Caco-2 (cell line): ENCODE results near the gene HOTAIR. TPM values are rescaled to one million over a fixed set of nuclear protein-coding genes. Genes with fewer than 3 reads are reported as not detected.

Source experiments
- BruUV-seq: library from RNA; stranded (reverse); fragments of 400-500 nt; replicated peaks from 2 replicates; lab custom pipeline; 2021; lab: Mats Ljungman, UMichigan
- CTCF ChIA-PET: fragments of 300-600 bp; sonication (Branson Sonifier 250); formaldehyde crosslinking; loops from one replicate; lab custom pipeline; 2022; ENCODE audit warnings: antibody characterized with exemption; lab: Charles Lee
- POLR2A ChIA-PET: fragments of 300-600 bp; sonication (Branson Sonifier 250); formaldehyde crosslinking; loops from one replicate; lab custom pipeline; 2022; ENCODE audit warnings: antibody characterized with exemption; lab: Charles Lee
- DNase-seq, 2 experiments: peaks; one replicate each; pipeline versions ENCODE4 v3.0.0 to v3.0.0-alpha.2; 2020 to 2022
- H3K27me3 ChIP-seq: replicated peaks from 2 replicates; pipeline ENCODE4 v1.6.0; 2011; ENCODE audit warnings: low read length; ENCODE audit not compliant: control insufficient read depth, insufficient read depth
- H3K36me3 ChIP-seq: 2 replicates; pipeline ENCODE4 v1.5.1; 2011; ENCODE audit warnings: low read length; ENCODE audit not compliant: control insufficient read depth, insufficient read depth
- H3K4me1 ChIP-seq: fragments of 250-450 bp; sonication (Bioruptor Pico); 2 replicates; pipeline ENCODE4 v1.5.1; 2020; ENCODE audit warnings: mild to moderate bottlenecking
- H3K4me3 ChIP-seq: 2 replicates; pipeline ENCODE4 v1.5.1; 2011; ENCODE audit warnings: low read depth, mild to moderate bottlenecking, control low read depth, low read length
- H3K9me3 ChIP-seq: fragments of 250-450 bp; sonication (Bioruptor Pico); 2 replicates; pipeline ENCODE4 v1.5.1; 2020; ENCODE audit warnings: mild to moderate bottlenecking, moderate library complexity
- H3K27ac Mint-ChIP-seq: one replicate; pipeline ENCODE4 v1.8.0; 2022; ENCODE audit warnings: mixed read lengths; ENCODE audit not compliant: unreplicated experiment
- H3K27me3 Mint-ChIP-seq: one replicate; pipeline ENCODE4 v1.8.0; 2022; ENCODE audit warnings: mixed read lengths; ENCODE audit not compliant: insufficient read depth, unreplicated experiment
- H3K36me3 Mint-ChIP-seq: one replicate; pipeline ENCODE4 v1.8.0; 2022; ENCODE audit warnings: mild to moderate bottlenecking, mixed read lengths; ENCODE audit not compliant: insufficient read depth, unreplicated experiment
- H3K4me1 Mint-ChIP-seq: one replicate; pipeline ENCODE4 v1.8.0; 2022; ENCODE audit warnings: low read depth, mixed read lengths; ENCODE audit not compliant: unreplicated experiment
- H3K4me3 Mint-ChIP-seq: one replicate; pipeline ENCODE4 v1.8.0; 2022; ENCODE audit warnings: mild to moderate bottlenecking, moderate library complexity, mixed read lengths; ENCODE audit not compliant: unreplicated experiment
- H3K9me3 Mint-ChIP-seq: one replicate; pipeline ENCODE4 v1.8.0; 2022; ENCODE audit warnings: mixed read lengths; ENCODE audit not compliant: unreplicated experiment
- CTCF ChIP-seq, 2 experiments: fragments of 200-600 bp in 1 of 2; IDR thresholded peaks; 1 replicate in 1 of 2; 2 replicates in 1 of 2; pipeline versions ENCODE4 v1.5.1 to v1.8.0; 2011 to 2022; ENCODE audit warnings: antibody characterized with exemption in 1 of 2, control low read depth in 1 of 2, inconsistent platforms in 1 of 2, low read depth in 1 of 2, low read length in 1 of 2, mild to moderate bottlenecking in 1 of 2, moderate library complexity in 1 of 2; ENCODE audit not compliant: insufficient read depth in 1 of 2, severe bottlenecking in 1 of 2, unreplicated experiment in 1 of 2
- intact Hi-C: fragments of 100-400 bp; cut with micrococcal nuclease; formaldehyde crosslinking; loops from one replicate; pipeline ENCODE4 v1.10.0; 2022; ENCODE audit not compliant: unreplicated experiment
- total RNA-seq: library from RNA; stranded (reverse); gene quantifications from 2 replicates; pipeline ENCODE4 v1.2.3, GENCODE V29; 2022

HOTAIR gene
- total RNA-seq, 1 experiment from 2014 or later = 1.9 TPM

GRCh38 chr12:53967421-53967925 is 7.3 kb downstream of the HOTAIR start:
- CTCF ChIA-PET = interaction anchor here (1.0 kb wide), 1 partner anchor 163 kb away, joined by 3 read pairs; no protein-coding TSS in a partner anchor
- H3K27me3 ChIP-seq = no peaks in the 10 kb centered on the region

GRCh38 chr12:53966385-53967133 is 8.2 kb downstream of the HOTAIR start:
- Mint-ChIP-seq H3K4me1 (peaks cover 23% of the 10 kb centered on the region), H3K27ac (no peak overlapping the region), H3K27me3 (no peaks in the 10 kb centered on the region), H3K9me3 (no peaks in the 10 kb centered on the region), H3K4me3 (no peak overlapping the region), H3K36me3 (no peaks in the 10 kb centered on the region)
- CTCF ChIA-PET = no interaction called here
- DNase-seq = no peak
- Histone ChIP-seq H3K27me3 (no peaks in the 10 kb centered on the region), H3K4me1 (0 out of 2 replicates have a peak, but pooled peaks cover 5% of the 10 kb centered on the region), H3K4me3 (no peak overlapping the region), H3K36me3 (no peaks in the 10 kb centered on the region), H3K9me3 (no peaks in the 10 kb centered on the region)
- TF ChIP-seq CTCF (IDR thresholded peaks at IDR 0.05; ENCODE audit: insufficient read depth in 1 of 2, low read depth in 1 of 2, low read length in 1 of 2, severe bottlenecking in 1 of 2, unreplicated experiment in 1 of 2) = no peak
- BruUV-seq = no TSS peak
- intact Hi-C loops = no loop called here
- POLR2A ChIA-PET = no interaction called here

More at GRCh38 chr12:53967421-53967925, 7.3 kb downstream of the HOTAIR start:
- intact Hi-C loops = no loop called here
- no peak for TF ChIP-seq CTCF (IDR thresholded peaks at IDR 0.05; ENCODE audit: insufficient read depth in 1 of 2, low read depth in 1 of 2, low read length in 1 of 2, severe bottlenecking in 1 of 2, unreplicated experiment in 1 of 2)
- Mint-ChIP-seq H3K36me3 (no peaks in the 10 kb centered on the region), H3K27me3 (no peaks in the 10 kb centered on the region), H3K9me3 (no peaks in the 10 kb centered on the region), H3K4me1 (peaks cover 23% of the 10 kb centered on the region), H3K27ac (no peak overlapping the region), H3K4me3 (no peak overlapping the region)
- Histone ChIP-seq H3K4me3 (no peak overlapping the region), H3K9me3 (no peaks in the 10 kb centered on the region), H3K36me3 (no peaks in the 10 kb centered on the region), H3K4me1 (0 out of 2 replicates have a peak, but pooled peaks cover 5% of the 10 kb centered on the region)
- BruUV-seq = no TSS peak
- no peak for DNase-seq
- POLR2A ChIA-PET = no interaction called here

GRCh38 chr12:53966085-53966384 is 8.7 kb downstream of the HOTAIR start:
- no TSS peak for BruUV-seq
- Mint-ChIP-seq H3K27ac (no peak overlapping the region), H3K27me3 (no peaks in the 10 kb centered on the region), H3K36me3 (no peaks in the 10 kb centered on the region), H3K9me3 (no peaks in the 10 kb centered on the region), H3K4me1 (peaks cover 23% of the 10 kb centered on the region), H3K4me3 (no peak overlapping the region)
- 0 out of 2 replicates have a peak, but pooled peaks cover 5% of the 10 kb centered on the region for H3K4me1 ChIP-seq
- intact Hi-C loops = no loop called here
- no peaks in the 10 kb centered on the region for H3K9me3 ChIP-seq
- ChIA-PET POLR2A (no interaction called here), CTCF (no interaction called here)
- no peaks in the 10 kb centered on the region for H3K27me3 ChIP-seq
- H3K4me3 ChIP-seq = no peak overlapping the region
- no peaks in the 10 kb centered on the region for H3K36me3 ChIP-seq
- no peak for DNase-seq
- no peak for TF ChIP-seq CTCF (IDR thresholded peaks at IDR 0.05; ENCODE audit: insufficient read depth in 1 of 2, low read depth in 1 of 2, low read length in 1 of 2, severe bottlenecking in 1 of 2, unreplicated experiment in 1 of 2)
